ENCODE measurements around the gene DNAAF8.
A peak's percentile ranks its signal among the peaks of the same experiment; 100 is the strongest.

DNAAF8 gene

DNA sequence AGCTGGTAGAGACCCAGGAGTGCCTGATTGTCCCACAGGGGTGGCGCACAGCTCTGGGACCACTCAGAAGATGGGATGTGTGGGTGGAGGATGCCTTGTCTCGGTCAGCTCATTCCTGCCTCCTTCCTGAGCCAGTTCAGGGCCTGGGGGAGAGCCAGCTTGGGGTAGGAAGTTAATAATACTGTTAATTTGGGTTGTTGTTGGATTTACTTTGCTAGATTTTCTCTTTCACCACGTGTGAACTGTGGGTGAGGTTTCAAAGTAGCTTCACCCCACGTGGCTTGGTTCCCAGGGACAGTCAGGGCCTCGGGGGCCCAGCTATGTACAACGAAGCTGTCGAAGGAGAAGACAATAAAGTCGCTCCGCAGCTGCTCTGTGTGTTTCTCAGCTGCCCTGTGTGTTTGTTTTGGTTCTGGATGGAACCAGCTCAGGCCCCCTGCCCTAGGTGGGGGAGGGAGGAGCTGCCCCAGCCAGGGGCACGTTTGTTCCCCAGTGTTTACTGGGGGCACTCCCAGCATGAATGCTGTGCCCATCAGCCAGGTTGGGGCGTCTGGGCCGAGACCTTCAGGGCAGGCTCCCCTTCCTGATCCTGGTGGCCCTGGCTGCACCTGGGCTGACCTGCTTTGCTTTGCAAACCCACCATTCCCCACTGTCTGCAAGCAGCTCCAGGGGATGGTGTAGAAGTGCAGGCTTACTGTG lies 38.7 kb upstream of the DNAAF8 start:
- DNase-seq = no peak

- no peak for DNase-seq
Observed at GRCh38 chr16:4696172-4696904, 38.0 kb upstream of the DNAAF8 start.

GRCh38 chr16:4696905-4697847 lies 37.2 kb upstream of the DNAAF8 start:
- DNase-seq = no peak

GRCh38 chr16:4697848-4698291 lies 36.5 kb upstream of the DNAAF8 start:
- DNase-seq = no peak

- DNase-seq = no peak
Observed at GRCh38 chr16:4698321-4699045, 35.9 kb upstream of the DNAAF8 start.

- DNase-seq = peak; percentile 58
Observed at GRCh38 chr16:4699046-4699556, 35.2 kb upstream of the DNAAF8 start.

- no peak for DNase-seq
Observed at GRCh38 chr16:4700380-4700996, 33.8 kb upstream of the DNAAF8 start.

DNA sequence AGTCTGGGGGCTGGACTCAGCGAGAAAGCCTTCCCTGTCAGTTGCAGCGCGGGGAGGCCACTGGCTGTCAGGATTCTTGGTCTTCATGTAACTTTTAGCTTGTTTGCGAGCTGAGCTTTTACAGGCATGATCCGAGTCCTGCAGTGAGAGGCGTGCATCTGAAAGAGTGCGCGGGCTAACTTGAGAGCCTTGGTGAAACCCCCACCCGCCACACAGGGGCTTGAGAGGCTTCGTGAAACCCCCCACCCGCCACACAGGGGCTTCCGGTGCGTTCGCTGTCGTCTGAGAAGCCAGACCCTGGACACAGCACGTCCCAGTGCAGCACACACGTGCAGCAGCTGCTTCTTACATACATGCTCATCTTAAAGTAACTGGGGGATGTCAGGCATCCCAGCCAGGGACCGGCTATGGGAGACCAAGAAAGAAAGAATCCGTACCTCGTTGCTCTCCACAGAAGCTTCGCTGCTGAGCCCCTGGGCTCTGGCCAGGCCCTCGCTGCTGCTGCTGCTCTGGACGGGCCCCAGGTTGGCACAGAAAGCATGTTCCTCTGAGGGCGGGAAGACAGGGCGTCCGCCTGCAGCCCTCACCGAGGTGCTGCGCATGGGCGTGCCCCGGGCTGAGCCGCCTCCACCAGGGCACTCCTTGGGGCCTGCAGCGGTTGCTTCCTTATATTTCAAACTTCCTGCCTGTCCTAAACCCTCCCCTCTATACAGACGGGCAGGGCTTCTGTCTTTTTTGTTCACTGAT lies 33.2 kb upstream of the DNAAF8 start:
- DNase-seq = no peak

GRCh38 chr16:4701791-4702465 lies 32.4 kb upstream of the DNAAF8 start:
- DNase-seq = no peak

DNA sequence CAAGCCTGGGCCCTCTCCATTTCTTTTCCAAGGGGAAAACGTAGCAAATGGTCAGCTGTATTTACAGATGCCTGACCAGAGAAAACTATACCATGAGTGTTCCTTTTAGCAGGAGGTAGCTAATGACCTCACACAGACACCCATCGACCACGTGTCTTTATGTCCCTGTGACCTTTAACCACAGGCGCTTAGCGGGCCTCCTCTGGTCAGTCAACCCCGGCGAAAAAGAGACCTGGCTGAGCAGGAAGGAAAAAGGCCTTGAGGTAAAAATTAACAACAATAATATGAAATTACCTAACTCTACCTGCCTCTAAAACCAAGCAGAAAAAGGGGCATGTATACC lies 31.9 kb upstream of the DNAAF8 start:
- no peak for DNase-seq

DNA sequence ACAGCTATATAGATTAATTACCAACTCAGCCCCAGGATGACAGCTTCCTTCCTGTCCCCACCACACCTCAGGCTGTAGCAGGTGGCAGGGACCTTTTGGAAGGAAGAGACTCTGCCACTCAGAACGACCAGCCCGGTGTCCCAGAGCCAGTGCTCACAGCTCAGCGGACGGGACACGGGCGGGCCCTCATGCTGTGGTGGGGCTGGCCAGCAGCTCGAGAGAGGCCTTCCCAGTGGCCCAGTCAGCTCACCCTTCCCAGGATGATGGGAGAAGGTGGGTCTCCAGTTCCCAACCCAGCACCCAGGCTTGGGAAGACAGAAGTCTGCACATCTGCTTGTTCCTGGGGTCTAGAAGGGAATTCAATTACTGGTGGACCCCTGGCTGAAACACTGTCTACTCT lies 30.4 kb upstream of the DNAAF8 start:
- DNase-seq = no peak

DNA sequence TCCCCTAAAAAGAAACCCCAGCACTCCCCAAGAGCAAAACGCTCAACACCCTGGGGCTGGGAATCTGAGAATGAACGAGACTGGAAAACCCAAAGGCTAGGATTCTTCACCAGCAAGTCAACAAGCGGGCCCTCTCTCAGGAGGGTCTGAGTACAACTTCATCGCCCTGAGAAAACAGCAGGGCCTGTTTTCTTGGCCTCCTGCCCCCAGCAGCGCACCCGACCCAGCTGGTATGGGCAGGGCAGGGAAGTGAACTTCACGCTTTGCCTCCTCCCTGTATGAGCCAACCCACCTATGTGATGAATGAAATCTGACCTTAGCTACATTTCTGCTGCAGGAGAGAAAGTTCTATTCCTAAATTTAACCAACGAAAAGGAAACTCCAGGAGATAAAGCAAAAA lies 29.8 kb upstream of the DNAAF8 start:
- DNase-seq = no peak

GRCh38 chr16:4704913-4705312 lies 29.4 kb upstream of the DNAAF8 start:
- DNase-seq = no peak

DNA sequence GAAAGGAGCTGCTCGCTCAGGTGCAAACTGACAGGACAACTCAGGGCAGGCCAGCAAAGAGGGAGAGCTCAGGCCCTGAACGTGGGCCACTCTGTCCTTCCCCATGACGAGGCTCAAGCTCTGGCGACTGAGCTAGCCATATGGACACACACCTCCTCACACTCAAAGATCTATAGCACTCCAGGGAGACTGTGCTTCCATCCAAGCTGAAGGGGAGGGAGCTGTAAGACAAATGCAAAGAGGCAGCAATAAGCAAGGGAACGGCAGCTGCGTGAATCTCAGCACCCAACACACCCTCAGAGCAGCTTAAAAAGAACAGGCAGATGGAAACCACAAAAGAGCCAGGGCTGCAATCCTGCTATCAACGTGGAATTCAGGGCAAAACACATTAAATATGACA lies 27.5 kb upstream of the DNAAF8 start:
- no peak for DNase-seq

GRCh38 chr16:4709481-4709880 lies 24.9 kb upstream of the DNAAF8 start:
- no peak for DNase-seq

- no peak for DNase-seq
Observed at GRCh38 chr16:4713663-4714501, 20.5 kb upstream of the DNAAF8 start.

DNA sequence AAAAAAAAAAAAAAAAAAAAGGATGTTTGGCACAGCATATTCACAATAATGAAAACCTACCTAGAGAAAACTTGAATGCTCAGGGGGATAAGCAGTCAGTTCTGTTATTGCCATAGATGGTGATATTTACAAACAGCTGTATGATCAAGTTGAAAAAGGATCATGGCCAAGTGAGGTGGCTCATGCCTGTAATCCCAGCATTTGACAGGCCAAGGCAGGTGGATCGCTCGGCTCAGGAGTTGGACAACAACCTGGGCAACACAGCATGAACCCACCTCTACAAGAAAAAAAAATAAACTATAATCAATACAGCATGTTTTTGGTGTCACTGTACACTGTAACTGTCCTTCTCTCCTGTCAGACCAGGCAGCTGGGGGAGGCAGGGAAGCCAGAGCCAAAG lies 19.3 kb upstream of the DNAAF8 start:
- no peak for DNase-seq

- DNase-seq = no peak
Observed at GRCh38 chr16:4718466-4718865, 15.9 kb upstream of the DNAAF8 start.

DNA sequence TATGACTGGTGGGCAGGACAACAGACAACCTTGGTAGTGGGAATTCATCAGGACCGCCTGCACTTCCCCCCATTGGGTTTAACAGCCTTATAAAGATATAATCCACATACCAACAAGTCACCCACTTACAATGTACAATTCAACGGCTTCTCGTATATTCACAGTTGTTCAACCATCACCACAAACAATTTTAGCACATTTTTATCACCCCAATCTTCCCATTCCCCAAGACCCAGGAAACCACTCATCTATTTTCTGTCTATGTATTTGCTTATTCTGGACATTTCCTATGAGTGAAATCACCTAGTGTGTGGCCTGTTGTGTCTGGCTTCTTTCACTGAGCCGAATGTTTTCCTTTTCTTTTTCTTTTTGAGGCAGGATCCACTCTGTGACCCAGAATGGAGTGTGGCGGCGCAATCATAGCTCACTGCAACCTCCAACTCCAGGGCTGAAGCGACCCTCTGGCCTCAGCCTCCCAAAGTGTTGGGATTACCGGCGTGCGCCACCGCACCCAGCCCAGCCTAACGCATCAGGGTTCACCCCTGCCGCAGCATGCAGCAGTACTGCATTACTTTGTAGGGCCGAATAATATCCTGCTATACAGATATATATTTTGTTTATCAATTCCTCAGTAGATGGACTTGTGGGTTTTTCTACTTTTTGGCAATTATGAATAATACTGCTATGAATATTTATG lies 11.1 kb upstream of the DNAAF8 start:
- DNase-seq = no peak

Data from NCI-H2029 treated with DMSO at 0.1 percent for 48 hours (cell line).